ENCODE results near the gene ATRX.
A peak's percentile ranks its signal among the peaks of the same experiment; 100 is the strongest.
"Not testable (repeated sequence)": the region's sequence is repeated elsewhere in the genome, so short reads cannot be mapped to it uniquely, and the experiment has no call there.

Gene ATRX

GRCh38 chrX:77603635-77604336 is 182.2 kb downstream of the ATRX start:
- DNase-seq, result no peak

- DNase-seq, result no peak
Observed at GRCh38 chrX:77597511-77597910, 188.5 kb downstream of the ATRX start.

GRCh38 chrX:77597090-77597489 is 188.9 kb downstream of the ATRX start:
- DNase-seq, result no peak

- no peak for DNase-seq
Observed at GRCh38 chrX:77595848-77596247, 190.2 kb downstream of the ATRX start.

GRCh38 chrX:77572322-77572721 is 213.7 kb downstream of the ATRX start:
- DNase-seq, result no peak

- no peak for DNase-seq
Observed at GRCh38 chrX:77565278-77565677, 220.7 kb downstream of the ATRX start.

GRCh38 chrX:77564823-77565222 is 221.2 kb downstream of the ATRX start:
- DNase-seq, result no peak

- DNase-seq, result no peak
Observed at GRCh38 chrX:77561372-77561771, 224.6 kb downstream of the ATRX start.

- DNase-seq, result no peak
Observed at GRCh38 chrX:77556276-77556675, 229.7 kb downstream of the ATRX start.

- no peak for DNase-seq
Observed at GRCh38 chrX:77548751-77549150, 237.3 kb downstream of the ATRX start.

- not testable (repeated sequence) for DNase-seq
Observed at GRCh38 chrX:77539778-77540177, 246.2 kb downstream of the ATRX start.

GRCh38 chrX:77531261-77531660 is 254.8 kb downstream of the ATRX start:
- DNase-seq, result not testable (repeated sequence)

- DNase-seq, result no peak
Observed at GRCh38 chrX:77528034-77528433, 258.0 kb downstream of the ATRX start.

GRCh38 chrX:77527233-77528001 is 258.6 kb downstream of the ATRX start:
- DNase-seq, result no peak

GRCh38 chrX:77519765-77520164 is 266.3 kb downstream of the ATRX start:
- no peak for DNase-seq

- no peak for DNase-seq
Observed at GRCh38 chrX:77514177-77514576, 271.8 kb downstream of the ATRX start.

- no peak for DNase-seq
Observed at GRCh38 chrX:77510007-77510406, 276.0 kb downstream of the ATRX start.

GRCh38 chrX:77505227-77505626 is 280.8 kb downstream of the ATRX start:
- DNase-seq, result no peak

GRCh38 chrX:77502951-77503525 is 283.0 kb downstream of the ATRX start:
- no peak for DNase-seq

GRCh38 chrX:77500164-77500563 is 285.9 kb downstream of the ATRX start:
- DNase-seq, result not testable (repeated sequence)

GRCh38 chrX:77493677-77494553 is 292.1 kb downstream of the ATRX start:
- peak; percentile 40 for DNase-seq

- no peak for DNase-seq
Observed at GRCh38 chrX:77484045-77484444, 302.0 kb downstream of the ATRX start.

GRCh38 chrX:77455437-77455836 is 330.6 kb downstream of the ATRX start:
- DNase-seq, result no peak
